ENCODE results near the gene TMEM234. TPM values are rescaled to one million over a fixed set of nuclear protein-coding genes. Genes with fewer than 3 reads are reported as not detected.
A peak's percentile ranks its signal among the peaks of the same experiment; 100 is the strongest.

Gene TMEM234
- total and polyA plus RNA-seq, 2 of the 13 experiments (the other 11 are each of a cell fraction or from before 2014, with no cell fraction given) = 6.1 to 9.0 TPM

- TF ChIP-seq TFAP4 (IDR thresholded peaks at IDR 0.05; ENCODE audit: borderline replicate concordance, low read depth) = peak; percentile 17; the same call in 1 of the 2 replicates
- no peak for TF ChIP-seq MBNL3 (CRISPR knock-in tag; conservative IDR thresholded peaks at IDR 0.05)
- TF ChIP-seq PATZ1 (CRISPR knock-in tag; IDR thresholded peaks at IDR 0.05) = no peak
- TF ChIP-seq, protein P1, sequence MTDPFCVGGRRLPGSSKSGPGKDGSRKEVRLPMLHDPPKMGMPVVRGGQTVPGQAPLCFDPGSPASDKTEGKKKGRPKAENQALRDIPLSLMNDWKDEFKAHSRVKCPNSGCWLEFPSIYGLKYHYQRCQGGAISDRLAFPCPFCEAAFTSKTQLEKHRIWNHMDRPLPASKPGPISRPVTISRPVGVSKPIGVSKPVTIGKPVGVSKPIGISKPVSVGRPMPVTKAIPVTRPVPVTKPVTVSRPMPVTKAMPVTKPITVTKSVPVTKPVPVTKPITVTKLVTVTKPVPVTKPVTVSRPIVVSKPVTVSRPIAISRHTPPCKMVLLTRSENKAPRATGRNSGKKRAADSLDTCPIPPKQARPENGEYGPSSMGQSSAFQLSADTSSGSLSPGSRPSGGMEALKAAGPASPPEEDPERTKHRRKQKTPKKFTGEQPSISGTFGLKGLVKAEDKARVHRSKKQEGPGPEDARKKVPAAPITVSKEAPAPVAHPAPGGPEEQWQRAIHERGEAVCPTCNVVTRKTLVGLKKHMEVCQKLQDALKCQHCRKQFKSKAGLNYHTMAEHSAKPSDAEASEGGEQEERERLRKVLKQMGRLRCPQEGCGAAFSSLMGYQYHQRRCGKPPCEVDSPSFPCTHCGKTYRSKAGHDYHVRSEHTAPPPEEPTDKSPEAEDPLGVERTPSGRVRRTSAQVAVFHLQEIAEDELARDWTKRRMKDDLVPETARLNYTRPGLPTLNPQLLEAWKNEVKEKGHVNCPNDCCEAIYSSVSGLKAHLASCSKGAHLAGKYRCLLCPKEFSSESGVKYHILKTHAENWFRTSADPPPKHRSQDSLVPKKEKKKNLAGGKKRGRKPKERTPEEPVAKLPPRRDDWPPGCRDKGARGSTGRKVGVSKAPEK (CRISPR knock-in tag; IDR thresholded peaks at IDR 0.05; ENCODE audit: borderline replicate concordance) = no peak
- no peak for TF ChIP-seq POGK (CRISPR knock-in tag; conservative IDR thresholded peaks at IDR 0.05)
- no peak for TF ChIP-seq ZNF180 (CRISPR knock-in tag; IDR thresholded peaks at IDR 0.05; ENCODE audit: borderline replicate concordance, low read depth)
- TF ChIP-seq U2AF2 (IDR thresholded peaks at IDR 0.05; ENCODE audit: low read depth, low read length) = peak; percentile 97
- TF ChIP-seq ZNF446 (CRISPR knock-in tag; IDR thresholded peaks at IDR 0.05) = 0 out of 2 replicates have a peak, but pooled peaks have one; percentile 21
- peak; percentile 66 for TF ChIP-seq KMT2A (CRISPR knock-in tag; IDR thresholded peaks at IDR 0.05)
- TF ChIP-seq, protein P2, sequence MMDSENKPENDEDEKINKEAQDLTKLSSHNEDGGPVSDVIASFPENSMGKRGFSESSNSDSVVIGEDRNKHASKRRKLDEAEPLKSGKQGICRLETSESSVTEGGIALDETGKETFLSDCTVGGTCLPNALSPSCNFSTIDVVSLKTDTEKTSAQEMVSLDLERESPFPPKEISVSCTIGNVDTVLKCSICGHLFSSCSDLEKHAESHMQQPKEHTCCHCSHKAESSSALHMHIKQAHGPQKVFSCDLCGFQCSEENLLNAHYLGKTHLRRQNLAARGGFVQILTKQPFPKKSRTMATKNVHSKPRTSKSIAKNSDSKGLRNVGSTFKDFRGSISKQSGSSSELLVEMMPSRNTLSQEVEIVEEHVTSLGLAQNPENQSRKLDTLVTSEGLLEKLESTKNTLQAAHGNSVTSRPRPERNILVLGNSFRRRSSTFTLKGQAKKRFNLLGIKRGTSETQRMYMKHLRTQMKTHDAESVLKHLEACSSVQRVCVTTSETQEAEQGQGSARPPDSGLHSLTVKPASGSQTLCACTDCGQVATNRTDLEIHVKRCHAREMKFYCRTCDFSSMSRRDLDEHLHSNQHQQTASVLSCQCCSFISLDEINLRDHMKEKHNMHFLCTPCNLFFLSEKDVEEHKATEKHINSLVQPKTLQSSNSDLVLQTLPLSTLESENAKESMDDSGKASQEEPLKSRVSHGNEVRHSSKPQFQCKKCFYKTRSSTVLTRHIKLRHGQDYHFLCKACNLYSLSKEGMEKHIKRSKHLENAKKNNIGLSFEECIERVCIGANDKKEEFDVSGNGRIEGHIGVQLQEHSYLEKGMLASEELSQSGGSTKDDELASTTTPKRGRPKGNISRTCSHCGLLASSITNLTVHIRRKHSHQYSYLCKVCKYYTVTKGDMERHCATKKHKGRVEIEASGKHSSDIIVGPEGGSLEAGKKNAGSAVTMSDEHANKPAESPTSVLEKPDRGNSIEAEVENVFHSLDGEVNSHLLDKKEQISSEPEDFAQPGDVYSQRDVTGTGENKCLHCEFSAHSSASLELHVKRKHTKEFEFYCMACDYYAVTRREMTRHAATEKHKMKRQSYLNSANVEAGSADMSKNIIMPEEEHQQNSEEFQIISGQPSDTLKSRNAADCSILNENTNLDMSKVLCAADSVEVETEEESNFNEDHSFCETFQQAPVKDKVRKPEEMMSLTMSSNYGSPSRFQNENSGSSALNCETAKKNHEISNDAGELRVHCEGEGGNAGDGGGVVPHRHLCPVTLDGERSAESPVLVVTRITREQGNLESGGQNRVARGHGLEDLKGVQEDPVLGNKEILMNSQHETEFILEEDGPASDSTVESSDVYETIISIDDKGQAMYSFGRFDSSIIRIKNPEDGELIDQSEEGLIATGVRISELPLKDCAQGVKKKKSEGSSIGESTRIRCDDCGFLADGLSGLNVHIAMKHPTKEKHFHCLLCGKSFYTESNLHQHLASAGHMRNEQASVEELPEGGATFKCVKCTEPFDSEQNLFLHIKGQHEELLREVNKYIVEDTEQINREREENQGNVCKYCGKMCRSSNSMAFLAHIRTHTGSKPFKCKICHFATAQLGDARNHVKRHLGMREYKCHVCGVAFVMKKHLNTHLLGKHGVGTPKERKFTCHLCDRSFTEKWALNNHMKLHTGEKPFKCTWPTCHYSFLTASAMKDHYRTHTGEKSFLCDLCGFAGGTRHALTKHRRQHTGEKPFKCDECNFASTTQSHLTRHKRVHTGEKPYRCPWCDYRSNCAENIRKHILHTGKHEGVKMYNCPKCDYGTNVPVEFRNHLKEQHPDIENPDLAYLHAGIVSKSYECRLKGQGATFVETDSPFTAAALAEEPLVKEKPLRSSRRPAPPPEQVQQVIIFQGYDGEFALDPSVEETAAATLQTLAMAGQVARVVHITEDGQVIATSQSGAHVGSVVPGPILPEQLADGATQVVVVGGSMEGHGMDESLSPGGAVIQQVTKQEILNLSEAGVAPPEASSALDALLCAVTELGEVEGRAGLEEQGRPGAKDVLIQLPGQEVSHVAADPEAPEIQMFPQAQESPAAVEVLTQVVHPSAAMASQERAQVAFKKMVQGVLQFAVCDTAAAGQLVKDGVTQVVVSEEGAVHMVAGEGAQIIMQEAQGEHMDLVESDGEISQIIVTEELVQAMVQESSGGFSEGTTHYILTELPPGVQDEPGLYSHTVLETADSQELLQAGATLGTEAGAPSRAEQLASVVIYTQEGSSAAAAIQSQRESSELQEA (CRISPR knock-in tag; IDR thresholded peaks at IDR 0.05; ENCODE audit: not compliant biosample characterization) = no peak
- TF ChIP-seq AHR (CRISPR knock-in tag; IDR thresholded peaks at IDR 0.05) = no peak
Measured at GRCh38 chr1:32221980-32222755, at the start of gene TMEM234, which contains the start of gene EIF3I (continued).
